ENCODE results near the gene PPP6R3. TPM values are rescaled to one million over a fixed set of nuclear protein-coding genes. Genes with fewer than 3 reads are reported as not detected.

Gene PPP6R3
- polyA plus RNA-seq, 1 donor from 2014 or later: 111 TPM

DNA sequence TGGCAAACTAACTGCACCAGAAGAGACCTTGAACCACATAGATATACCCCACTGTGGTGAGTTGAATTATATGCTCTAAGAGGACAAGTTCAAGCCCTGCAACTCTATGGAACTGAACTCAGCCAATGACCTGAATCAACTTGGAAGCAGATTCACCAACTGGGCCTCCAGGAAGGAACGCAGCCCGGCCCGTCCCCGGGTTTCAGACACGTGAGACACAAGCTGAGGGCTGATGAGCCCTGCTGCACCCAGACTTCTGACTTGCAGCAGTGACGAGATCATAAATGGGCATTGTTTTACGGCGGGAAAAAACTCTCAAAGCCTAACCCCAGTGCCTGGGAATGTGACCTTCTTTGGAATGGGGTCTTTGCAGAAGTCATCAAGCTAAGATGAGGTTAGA lies 195.3 kb downstream of the PPP6R3 start:
- H3K27ac ChIP-seq (ENCODE audit: low read length): no peak overlapping the region
- H3K4me3 ChIP-seq (ENCODE audit: low read length): no peak overlapping the region
- H2AFZ ChIP-seq (ENCODE audit: low read depth, low read length): no peak overlapping the region
- H3K4me2 ChIP-seq (ENCODE audit: low read length): no peak overlapping the region
- peaks cover 13% of the 10 kb centered on the region for H3K9me3 ChIP-seq (ENCODE audit: low read length)
- H3F3A ChIP-seq (ENCODE audit: insufficient read depth, low read length, poor library complexity, severe bottlenecking): no peaks in the 10 kb centered on the region
- no peaks in the 10 kb centered on the region for H3K79me2 ChIP-seq (replicated peaks; ENCODE audit: insufficient read depth, low read length)
- TF ChIP-seq, protein P1, sequence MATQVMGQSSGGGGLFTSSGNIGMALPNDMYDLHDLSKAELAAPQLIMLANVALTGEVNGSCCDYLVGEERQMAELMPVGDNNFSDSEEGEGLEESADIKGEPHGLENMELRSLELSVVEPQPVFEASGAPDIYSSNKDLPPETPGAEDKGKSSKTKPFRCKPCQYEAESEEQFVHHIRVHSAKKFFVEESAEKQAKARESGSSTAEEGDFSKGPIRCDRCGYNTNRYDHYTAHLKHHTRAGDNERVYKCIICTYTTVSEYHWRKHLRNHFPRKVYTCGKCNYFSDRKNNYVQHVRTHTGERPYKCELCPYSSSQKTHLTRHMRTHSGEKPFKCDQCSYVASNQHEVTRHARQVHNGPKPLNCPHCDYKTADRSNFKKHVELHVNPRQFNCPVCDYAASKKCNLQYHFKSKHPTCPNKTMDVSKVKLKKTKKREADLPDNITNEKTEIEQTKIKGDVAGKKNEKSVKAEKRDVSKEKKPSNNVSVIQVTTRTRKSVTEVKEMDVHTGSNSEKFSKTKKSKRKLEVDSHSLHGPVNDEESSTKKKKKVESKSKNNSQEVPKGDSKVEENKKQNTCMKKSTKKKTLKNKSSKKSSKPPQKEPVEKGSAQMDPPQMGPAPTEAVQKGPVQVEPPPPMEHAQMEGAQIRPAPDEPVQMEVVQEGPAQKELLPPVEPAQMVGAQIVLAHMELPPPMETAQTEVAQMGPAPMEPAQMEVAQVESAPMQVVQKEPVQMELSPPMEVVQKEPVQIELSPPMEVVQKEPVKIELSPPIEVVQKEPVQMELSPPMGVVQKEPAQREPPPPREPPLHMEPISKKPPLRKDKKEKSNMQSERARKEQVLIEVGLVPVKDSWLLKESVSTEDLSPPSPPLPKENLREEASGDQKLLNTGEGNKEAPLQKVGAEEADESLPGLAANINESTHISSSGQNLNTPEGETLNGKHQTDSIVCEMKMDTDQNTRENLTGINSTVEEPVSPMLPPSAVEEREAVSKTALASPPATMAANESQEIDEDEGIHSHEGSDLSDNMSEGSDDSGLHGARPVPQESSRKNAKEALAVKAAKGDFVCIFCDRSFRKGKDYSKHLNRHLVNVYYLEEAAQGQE (IDR thresholded peaks at IDR 0.05; ENCODE audit: borderline replicate concordance): no peak
- no peak for TF ChIP-seq SMC3 (conservative IDR thresholded peaks at IDR 0.05; ENCODE audit: poor library complexity)
- no peak overlapping the region for H3K9ac ChIP-seq (ENCODE audit: low read length)
- no peaks in the 10 kb centered on the region for H3K36me3 ChIP-seq (ENCODE audit: insufficient read depth, low read length)
- no peaks in the 10 kb centered on the region for H3K9me2 ChIP-seq (ENCODE audit: insufficient read depth, low read length)
- H4K20me1 ChIP-seq (ENCODE audit: insufficient read depth): no peaks in the 10 kb centered on the region
- no peaks in the 10 kb centered on the region for H3K27me3 ChIP-seq (ENCODE audit: insufficient read depth, low read depth, low read length)

DNA sequence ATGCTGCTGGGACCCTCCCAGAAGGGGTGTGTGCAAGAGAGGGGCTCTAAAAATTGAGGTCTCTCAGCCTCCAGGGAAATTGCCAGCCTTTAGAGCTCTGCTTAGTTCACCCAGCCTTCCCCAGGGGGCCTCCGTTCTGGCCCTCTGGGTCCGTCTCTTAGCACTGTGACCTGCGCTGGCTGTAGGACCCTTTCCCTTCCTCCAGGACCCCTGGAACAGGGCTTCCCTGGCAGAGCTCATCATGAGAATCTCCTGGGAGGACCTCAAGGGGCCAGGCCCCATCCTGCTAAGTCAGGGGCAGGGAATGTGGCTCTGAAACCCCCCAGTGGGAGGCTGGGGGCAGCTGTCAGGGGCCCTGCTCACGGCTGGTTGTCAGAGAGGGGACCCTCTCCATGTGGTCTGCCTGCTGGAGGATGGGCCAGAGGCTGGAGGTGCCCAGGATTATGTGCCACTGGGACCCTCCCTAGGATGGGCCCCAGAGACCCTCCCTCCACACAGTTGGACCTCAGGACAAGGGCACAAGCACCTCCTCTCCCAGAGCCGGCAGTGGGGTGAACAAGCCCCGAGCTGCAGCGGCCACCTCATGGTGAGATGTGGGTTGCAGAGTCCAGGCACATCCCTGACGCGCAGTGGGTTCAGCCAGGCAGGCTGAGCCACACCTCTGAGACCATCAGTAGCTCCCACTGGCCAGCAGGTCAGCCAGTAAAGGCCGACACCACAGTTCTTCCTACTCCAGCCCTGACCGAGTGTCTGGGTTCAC lies 196.6 kb downstream of the PPP6R3 start:
- Histone ChIP-seq H2AFZ (ENCODE audit: low read depth, low read length) (no peak overlapping the region), H3K79me2 (replicated peaks; ENCODE audit: insufficient read depth, low read length) (no peaks in the 10 kb centered on the region)

More for the DNA sequence above, 196.6 kb downstream of the PPP6R3 start:
- Histone ChIP-seq H3K4me3 (ENCODE audit: low read length) (no peak overlapping the region), H3K9me2 (ENCODE audit: insufficient read depth, low read length) (no peaks in the 10 kb centered on the region), H3K27ac (ENCODE audit: low read length) (no peak overlapping the region), H3K4me2 (ENCODE audit: low read length) (no peak overlapping the region), H3K36me3 (ENCODE audit: insufficient read depth, low read length) (no peaks in the 10 kb centered on the region), H3K9ac (ENCODE audit: low read length) (no peak overlapping the region), H3K9me3 (ENCODE audit: low read length) (peaks cover 13% of the 10 kb centered on the region), H3F3A (ENCODE audit: insufficient read depth, low read length, poor library complexity, severe bottlenecking) (no peaks in the 10 kb centered on the region), H3K27me3 (ENCODE audit: insufficient read depth, low read depth, low read length) (no peaks in the 10 kb centered on the region), H4K20me1 (ENCODE audit: insufficient read depth) (no peaks in the 10 kb centered on the region)
- TF ChIP-seq POLR2AphosphoS5 (IDR thresholded peaks at IDR 0.05) (no peak), EP300 (conservative IDR thresholded peaks at IDR 0.05; ENCODE audit: poor library complexity, severe bottlenecking) (no peak), MXI1 (conservative IDR thresholded peaks at IDR 0.05; ENCODE audit: poor library complexity, severe bottlenecking) (no peak), RAD21 (conservative IDR thresholded peaks at IDR 0.05) (no peak), SMC3 (conservative IDR thresholded peaks at IDR 0.05; ENCODE audit: poor library complexity) (no peak), TAF1 (IDR thresholded peaks at IDR 0.05; ENCODE audit: low read depth) (no peak), EZH2 (IDR thresholded peaks at IDR 0.05; ENCODE audit: borderline replicate concordance, insufficient read depth, low read length, poor library complexity, severe bottlenecking) (no peak)
- TF ChIP-seq, protein P1 (IDR thresholded peaks at IDR 0.05; ENCODE audit: borderline replicate concordance): no peak
- TF ChIP-seq, protein P2, sequence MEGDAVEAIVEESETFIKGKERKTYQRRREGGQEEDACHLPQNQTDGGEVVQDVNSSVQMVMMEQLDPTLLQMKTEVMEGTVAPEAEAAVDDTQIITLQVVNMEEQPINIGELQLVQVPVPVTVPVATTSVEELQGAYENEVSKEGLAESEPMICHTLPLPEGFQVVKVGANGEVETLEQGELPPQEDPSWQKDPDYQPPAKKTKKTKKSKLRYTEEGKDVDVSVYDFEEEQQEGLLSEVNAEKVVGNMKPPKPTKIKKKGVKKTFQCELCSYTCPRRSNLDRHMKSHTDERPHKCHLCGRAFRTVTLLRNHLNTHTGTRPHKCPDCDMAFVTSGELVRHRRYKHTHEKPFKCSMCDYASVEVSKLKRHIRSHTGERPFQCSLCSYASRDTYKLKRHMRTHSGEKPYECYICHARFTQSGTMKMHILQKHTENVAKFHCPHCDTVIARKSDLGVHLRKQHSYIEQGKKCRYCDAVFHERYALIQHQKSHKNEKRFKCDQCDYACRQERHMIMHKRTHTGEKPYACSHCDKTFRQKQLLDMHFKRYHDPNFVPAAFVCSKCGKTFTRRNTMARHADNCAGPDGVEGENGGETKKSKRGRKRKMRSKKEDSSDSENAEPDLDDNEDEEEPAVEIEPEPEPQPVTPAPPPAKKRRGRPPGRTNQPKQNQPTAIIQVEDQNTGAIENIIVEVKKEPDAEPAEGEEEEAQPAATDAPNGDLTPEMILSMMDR (IDR thresholded peaks at IDR 0.05; ENCODE audit: poor library complexity, severe bottlenecking): no peak

All from neural cell (in vitro differentiated cells).